Activated CD4-positive, alpha-beta memory T cell treated with anti-CD3 and anti-CD28 coated beads, Interleukin-2, amount 10 ng/mL, durations not matched to agents 7 days and 5 days (primary cell): ENCODE data around the gene CHRNB4. TPM values are rescaled to one million over a fixed set of nuclear protein-coding genes. Genes with fewer than 3 reads are reported as not detected.

Source experiments
- total RNA-seq, 2 experiments: library from RNA; stranded (reverse); gene quantifications; one replicate each; pipeline ENCODE4 v1.2.3, GENCODE V29; 2021

Gene CHRNB4
- total RNA-seq, 2 experiments from 2014 or later = not detected

Other genes starting within 250 kb of the CHRNB4 start
- gene IREB2, start 203.0 kb downstream of the CHRNB4 start, total RNA-seq = 10 to 100 TPM; 57.8 to 61.5 TPM
- gene HYKK, start 133.6 kb downstream of the CHRNB4 start, total RNA-seq = 1 to 10 TPM; 2.4 to 2.7 TPM
- 100 to 1,000 TPM; 226 to 235 TPM for gene PSMA4, start 100.8 kb downstream of the CHRNB4 start, total RNA-seq
- 1 to 10 TPM; 2.1 to 3.1 TPM for gene CHRNA5, start 75.7 kb downstream of the CHRNB4 start, total RNA-seq
- gene CHRNA3, start 20.2 kb downstream of the CHRNB4 start, total RNA-seq = not detected
- under 1 TPM; 0.35 to 0.43 TPM for gene ADAMTS7, start 170.3 kb upstream of the CHRNB4 start, total RNA-seq
- gene MORF4L1, start 231.7 kb upstream of the CHRNB4 start, total RNA-seq = 100 to 1,000 TPM; 278 to 280 TPM